Endothelial cell of umbilical vein (primary cell): ENCODE data around the gene HOXD8. TPM values are rescaled to one million over a fixed set of nuclear protein-coding genes. Genes with fewer than 3 reads are reported as not detected.

Source experiments
- BruUV-seq: library from RNA; stranded (reverse); fragments of 400-500 nt; replicated peaks from 2 replicates; lab custom pipeline; 2021; lab: Mats Ljungman, UMichigan
- CTCF ChIA-PET: fragments of 300-600, 350-600 bp; sonication (Branson Sonifier 250); formaldehyde crosslinking; loops from one replicate; lab custom pipeline; 2021; ENCODE audit warnings: antibody characterized with exemption, inconsistent platforms; lab: Charles Lee
- POLR2A ChIA-PET: fragments of 300-600, 350-600 bp; sonication (Branson Sonifier 250); formaldehyde crosslinking; loops from one replicate; lab custom pipeline; 2021; ENCODE audit warnings: antibody characterized with exemption, inconsistent platforms; lab: Charles Lee
- DNase-seq: peaks from one replicate; pipeline ENCODE4 v3.0.0-alpha.2; 2011; ENCODE audit warnings: low read depth, low spot score
- FAIRE-seq: peaks from 2 replicates; lab custom pipeline; 2011; peaks lifted over from hg19 to GRCh38; lab: Jason Lieb, UNC
- H2AFZ ChIP-seq: 2 replicates; pipeline ENCODE4 v1.6.0; 2012; ENCODE audit warnings: low read depth, low read length, control low read depth, inconsistent platforms
- H3K27ac ChIP-seq: 2 replicates; pipeline ENCODE4 v1.5.1; 2011; ENCODE audit warnings: low read depth, mild to moderate bottlenecking, control low read depth, low read length, moderate library complexity; ENCODE audit not compliant: insufficient read depth
- H3K27me3 ChIP-seq, 2 experiments: 2 replicates each; pipeline versions ENCODE4 v1.6.0 to v1.6.1; 2011; ENCODE audit warnings: low read length in 2 of 2, mixed read lengths in 1 of 2; ENCODE audit not compliant: control insufficient read depth in 2 of 2, insufficient read depth in 2 of 2
- H3K36me3 ChIP-seq, 2 experiments: 2 replicates in 1 of 2; 3 replicates in 1 of 2; pipeline ENCODE4 v1.5.1; 2011; ENCODE audit warnings: low read length in 2 of 2, mild to moderate bottlenecking in 1 of 2, moderate library complexity in 1 of 2; ENCODE audit not compliant: control insufficient read depth in 2 of 2, insufficient read depth in 2 of 2; ENCODE audit errors: extremely low read depth in 1 of 2
- H3K4me1 ChIP-seq: 3 replicates; pipeline ENCODE4 v1.5.1; 2011; ENCODE audit warnings: mild to moderate bottlenecking, low read length; ENCODE audit not compliant: control insufficient read depth, insufficient read depth; ENCODE audit errors: extremely low read depth
- H3K4me2 ChIP-seq: 2 replicates; pipeline ENCODE4 v1.6.1; 2011; ENCODE audit warnings: low read length, control low read depth, mixed read lengths; ENCODE audit not compliant: insufficient read depth
- H3K4me3 ChIP-seq, 3 experiments: fragments of 200-600 bp in 1 of 3; sonication (generic), shearing (Covaris generic) in 1 of 3; replicated peaks in 1 of 3; 2 replicates each; pipeline ENCODE4 v1.5.1; 2011 to 2016; ENCODE audit warnings: control low read depth in 3 of 3, low read length in 3 of 3, mild to moderate bottlenecking in 2 of 3, inconsistent platforms in 1 of 3, low read depth in 1 of 3, moderate library complexity in 1 of 3; ENCODE audit not compliant: insufficient read depth in 1 of 3
- H3K79me2 ChIP-seq: 2 replicates; pipeline ENCODE4 v1.6.0; 2012; ENCODE audit warnings: low read length, inconsistent platforms; ENCODE audit not compliant: control insufficient read depth, insufficient read depth
- H3K9ac ChIP-seq: replicated peaks from 2 replicates; pipeline ENCODE3; 2011; ENCODE audit warnings: low read length, control low read depth; ENCODE audit not compliant: insufficient read depth; ENCODE audit errors: extremely low read depth
- H3K9me1 ChIP-seq: replicated peaks from 3 replicates; pipeline ENCODE4 v1.6.0; 2011; ENCODE audit warnings: mild to moderate bottlenecking, low read length; ENCODE audit not compliant: control insufficient read depth, insufficient read depth; ENCODE audit errors: extremely low read depth
- H3K9me3 ChIP-seq: replicated peaks from 2 replicates; pipeline ENCODE4 v1.5.1; 2012; ENCODE audit warnings: low read length, inconsistent platforms; ENCODE audit not compliant: control insufficient read depth, insufficient read depth
- H4K20me1 ChIP-seq: replicated peaks from 2 replicates; pipeline ENCODE3; 2011; ENCODE audit warnings: mild to moderate bottlenecking, low read length; ENCODE audit not compliant: control insufficient read depth, insufficient read depth; ENCODE audit errors: extremely low read depth
- EZH2 ChIP-seq: IDR thresholded peaks from 2 replicates; pipeline ENCODE4 v1.6.1; 2012; ENCODE audit warnings: borderline replicate concordance, low read depth, mild to moderate bottlenecking, moderate library complexity, low read length, inconsistent platforms; ENCODE audit not compliant: severe bottlenecking
- FOS ChIP-seq: IDR thresholded peaks from 2 replicates; pipeline ENCODE4 v1.6.1; 2011; ENCODE audit warnings: mild to moderate bottlenecking, low read length, moderate library complexity, borderline replicate concordance; ENCODE audit not compliant: insufficient read depth
- GATA2 ChIP-seq: IDR thresholded peaks from 2 replicates; pipeline ENCODE4 v1.7.0; 2011; ENCODE audit warnings: low read depth, mild to moderate bottlenecking, moderate library complexity, mixed read lengths, low read length; ENCODE audit not compliant: insufficient read length, insufficient read depth
- JUN ChIP-seq: IDR thresholded peaks from 2 replicates; pipeline ENCODE4 v1.6.1; 2011; ENCODE audit warnings: borderline replicate concordance, low read depth; ENCODE audit not compliant: insufficient read length, insufficient read depth
- MYC ChIP-seq: IDR thresholded peaks from one replicate; pipeline ENCODE4 v1.6.1; 2011; ENCODE audit warnings: mild to moderate bottlenecking, low read depth, low read length
- POLR2A ChIP-seq: IDR thresholded peaks from 2 replicates; pipeline ENCODE4 v1.6.1; 2012; ENCODE audit warnings: low read depth, mild to moderate bottlenecking, control low read depth, low read length
- POLR2AphosphoS5 ChIP-seq: IDR thresholded peaks from 2 replicates; pipeline ENCODE4 v1.6.1; 2012; ENCODE audit warnings: low read depth, mild to moderate bottlenecking, control low read depth, low read length, moderate library complexity; ENCODE audit not compliant: insufficient read depth
- dilution Hi-C: fragments of 300-500 bp; cut with MboI; formaldehyde crosslinking; loops from one replicate; pipeline ENCODE4 v1.15.0; 2019; ENCODE audit warnings: low sequenced_read_pairs; ENCODE audit not compliant: extremely low pct_ligation_motif_present
- intact Hi-C: fragments of 100-400 bp; cut with micrococcal nuclease; formaldehyde crosslinking; loops from one replicate; pipeline ENCODE4 v1.10.0; 2022
- polyA plus RNA-seq, 4 experiments: library from polyadenylated mRNA; depleted of rRNA in 3 of 4; stranded (reverse) in 3 of 4; unstranded in 1 of 4; fragments of >200 nt; gene quantifications; 2 replicates each; pipeline versions ENCODE4 v1.2.1 to v1.2.3, GENCODE V29; 2011 to 2012; ENCODE audit warnings: missing spikeins in 1 of 4
- total RNA-seq: library from RNA; stranded (reverse); gene quantifications from 2 replicates; pipeline ENCODE4 v1.2.3, GENCODE V29; 2021
- TF ChIP-seq, protein P1 (sequence below): IDR thresholded peaks from 2 replicates; pipeline ENCODE4 v1.6.1; 2011; ENCODE audit not compliant: insufficient read depth, insufficient read length
- TF ChIP-seq, protein P2 (sequence below), 2 donors: IDR thresholded peaks; 1 replicate in 1 of 2; 2 replicates in 1 of 2; pipeline ENCODE4 v1.5.1; 2011; ENCODE audit warnings: low read length in 2 of 2, mild to moderate bottlenecking in 2 of 2, moderate library complexity in 2 of 2, control low read depth in 1 of 2, inconsistent platforms in 1 of 2, low read depth in 1 of 2; ENCODE audit not compliant: insufficient read depth in 1 of 2; ENCODE audit errors: extremely low read depth in 1 of 2

The HOXD8 gene
- total and polyA plus RNA-seq, 2 donors (not counting 3 experiments of a cell fraction or from before 2014, with no cell fraction given) = 6.4 to 15.6 TPM

DNA sequence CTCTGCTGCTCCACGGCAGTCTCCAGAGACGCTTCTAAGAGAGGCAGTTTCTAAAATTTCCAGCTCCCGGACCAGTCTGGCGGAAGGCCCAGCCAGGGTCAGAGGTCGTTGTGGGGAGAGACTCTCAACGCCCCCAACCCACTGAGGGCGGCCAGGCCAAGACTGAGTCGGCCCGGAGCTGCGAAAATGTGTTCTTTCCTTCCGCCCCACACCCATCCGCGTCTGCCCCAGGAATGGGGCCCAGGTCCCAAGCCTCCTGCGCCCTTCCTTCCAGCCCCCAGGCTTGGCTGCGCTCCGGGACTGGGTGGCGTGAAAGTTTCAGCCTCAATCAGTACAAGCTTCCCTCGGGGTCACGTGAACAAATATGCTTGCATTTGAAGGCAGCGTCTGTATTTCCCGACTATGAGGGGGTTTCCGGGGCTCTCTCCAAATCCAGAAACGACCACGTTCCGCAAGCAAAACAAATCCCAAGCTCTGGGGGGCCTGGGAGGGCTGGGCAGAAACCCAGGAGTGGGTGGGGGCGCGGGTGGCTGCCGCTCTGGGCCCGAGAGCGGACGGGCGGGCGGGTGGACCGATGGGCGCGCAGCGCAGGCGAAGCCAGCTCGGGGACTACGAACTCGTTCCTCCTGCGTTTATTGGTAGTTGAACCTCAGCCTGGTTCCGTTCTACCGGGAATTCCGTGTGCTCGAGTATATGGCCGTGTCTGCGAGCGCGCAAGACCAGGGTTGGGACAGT is 30.9 kb downstream of the HOXD8 start:
- Histone ChIP-seq H3K27ac (no peak overlapping the region), H3K4me3 (no peak overlapping the region)
- BruUV-seq = no TSS peak

More for the DNA sequence above, 30.9 kb downstream of the HOXD8 start:
- H3K9me1 ChIP-seq = no peaks in the 10 kb centered on the region
- no peaks in the 10 kb centered on the region for H4K20me1 ChIP-seq
- DNase-seq (no peak), FAIRE-seq (no peak)
- ChIA-PET CTCF (interaction anchor here (0.8 to 3.4 kb wide), 2 partner anchors 295 to 394 kb away, joined by 3 to 14 read pairs; no protein-coding TSS in a partner anchor), POLR2A (no interaction called here)
- no peak overlapping the region for H3K4me2 ChIP-seq
- H3K9me3 ChIP-seq = no peaks in the 10 kb centered on the region
- intact Hi-C loops (no loop called here), dilution Hi-C loops (no loop called here)
- H3K27me3 ChIP-seq = peaks cover 5 to 10% of the 10 kb centered on the region in 2 experiments
- no peak overlapping the region for H3K9ac ChIP-seq
- TF ChIP-seq MYC (no peak), POLR2AphosphoS5 (no peak), EZH2 (no peak), GATA2 (no peak), JUN (no peak), POLR2A (no peak), FOS (no peak)
- TF ChIP-seq, protein P1, sequence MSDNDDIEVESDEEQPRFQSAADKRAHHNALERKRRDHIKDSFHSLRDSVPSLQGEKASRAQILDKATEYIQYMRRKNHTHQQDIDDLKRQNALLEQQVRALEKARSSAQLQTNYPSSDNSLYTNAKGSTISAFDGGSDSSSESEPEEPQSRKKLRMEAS = no peak
- TF ChIP-seq, protein P2, sequence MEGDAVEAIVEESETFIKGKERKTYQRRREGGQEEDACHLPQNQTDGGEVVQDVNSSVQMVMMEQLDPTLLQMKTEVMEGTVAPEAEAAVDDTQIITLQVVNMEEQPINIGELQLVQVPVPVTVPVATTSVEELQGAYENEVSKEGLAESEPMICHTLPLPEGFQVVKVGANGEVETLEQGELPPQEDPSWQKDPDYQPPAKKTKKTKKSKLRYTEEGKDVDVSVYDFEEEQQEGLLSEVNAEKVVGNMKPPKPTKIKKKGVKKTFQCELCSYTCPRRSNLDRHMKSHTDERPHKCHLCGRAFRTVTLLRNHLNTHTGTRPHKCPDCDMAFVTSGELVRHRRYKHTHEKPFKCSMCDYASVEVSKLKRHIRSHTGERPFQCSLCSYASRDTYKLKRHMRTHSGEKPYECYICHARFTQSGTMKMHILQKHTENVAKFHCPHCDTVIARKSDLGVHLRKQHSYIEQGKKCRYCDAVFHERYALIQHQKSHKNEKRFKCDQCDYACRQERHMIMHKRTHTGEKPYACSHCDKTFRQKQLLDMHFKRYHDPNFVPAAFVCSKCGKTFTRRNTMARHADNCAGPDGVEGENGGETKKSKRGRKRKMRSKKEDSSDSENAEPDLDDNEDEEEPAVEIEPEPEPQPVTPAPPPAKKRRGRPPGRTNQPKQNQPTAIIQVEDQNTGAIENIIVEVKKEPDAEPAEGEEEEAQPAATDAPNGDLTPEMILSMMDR (IDR thresholded peaks at IDR 0.05; ENCODE audit: extremely low read depth in 1 of 2, insufficient read depth in 1 of 2, low read depth in 1 of 2, low read length in 2 of 2) = no peak
- no peaks in the 10 kb centered on the region for H3K79me2 ChIP-seq
- peaks cover 2% of the 10 kb centered on the region for H3K4me1 ChIP-seq
- no peak overlapping the region for H2AFZ ChIP-seq
- H3K36me3 ChIP-seq = no peaks in the 10 kb centered on the region
